GM12873 (cell line): ENCODE data around the gene GABRG3.

ENCODE experiments used
- CTCF ChIP-seq: IDR thresholded peaks from 2 replicates; pipeline ENCODE4 v1.5.1; 2012; ENCODE audit warnings: low read depth, mild to moderate bottlenecking, moderate library complexity, low read length, control low read depth; ENCODE audit not compliant: insufficient read depth; ENCODE audit errors: missing control alignments

Gene GABRG3

GRCh38 chr15:27585041-27585640 is 614.2 kb downstream of the GABRG3 start:
- no peak for TF ChIP-seq CTCF

GRCh38 chr15:27587810-27588209 is 616.8 kb downstream of the GABRG3 start:
- TF ChIP-seq CTCF = no peak

GRCh38 chr15:27589260-27589659 is 618.3 kb downstream of the GABRG3 start:
- TF ChIP-seq CTCF = no peak

- TF ChIP-seq CTCF = no peak
Observed at GRCh38 chr15:27589782-27590181, 618.8 kb downstream of the GABRG3 start.
